HG02678 (cell line): ENCODE data around the gene RELCH.
A peak's percentile ranks its signal among the peaks of the same experiment; 100 is the strongest.

Source experiments
- ATAC-seq: cut with Tn5 transposase; IDR thresholded peaks from one replicate; pipeline ENCODE4 v1.9.1; 2021; ENCODE audit warnings: mild to moderate bottlenecking, moderate library complexity; ENCODE audit not compliant: unreplicated experiment

The RELCH gene

DNA sequence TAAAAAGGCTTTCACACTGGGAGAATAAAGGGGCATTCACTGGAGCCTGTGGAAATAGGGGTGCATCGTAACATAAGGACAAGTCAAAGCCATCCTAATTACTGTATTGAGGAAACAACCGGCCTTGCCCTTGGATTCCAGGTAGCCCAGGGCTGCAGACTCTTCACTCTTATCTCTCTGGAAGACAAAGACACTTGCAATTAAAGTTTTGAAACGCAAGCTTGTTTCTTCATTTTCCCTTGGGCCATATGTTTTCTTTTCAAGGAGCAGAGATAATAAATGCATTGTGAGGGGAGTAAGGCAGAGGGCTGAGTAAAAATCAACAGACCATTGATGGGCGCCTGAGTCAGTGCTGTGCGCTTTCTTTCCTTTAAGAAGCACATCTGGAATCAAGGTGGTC lies 149.6 kb downstream of the RELCH start:
- no peak for ATAC-seq

DNA sequence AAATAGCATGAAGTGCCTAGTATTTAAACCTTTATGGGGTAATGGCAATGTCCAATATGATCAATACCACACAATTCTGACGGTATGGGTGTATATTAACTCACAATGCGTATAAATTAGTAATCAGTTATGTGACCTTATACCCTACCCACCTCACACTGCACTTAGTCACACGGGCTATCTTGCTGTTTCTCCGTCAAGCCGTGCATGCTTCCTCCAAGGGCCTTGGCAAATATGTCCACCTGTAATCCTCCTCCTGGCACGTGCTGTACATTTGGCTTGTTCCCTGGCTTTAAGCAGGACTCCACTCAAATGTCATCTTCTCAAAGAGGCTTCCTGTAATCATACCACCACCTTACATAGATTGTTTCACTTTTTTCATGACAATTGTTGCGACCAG lies 150.3 kb downstream of the RELCH start:
- ATAC-seq = no peak

DNA sequence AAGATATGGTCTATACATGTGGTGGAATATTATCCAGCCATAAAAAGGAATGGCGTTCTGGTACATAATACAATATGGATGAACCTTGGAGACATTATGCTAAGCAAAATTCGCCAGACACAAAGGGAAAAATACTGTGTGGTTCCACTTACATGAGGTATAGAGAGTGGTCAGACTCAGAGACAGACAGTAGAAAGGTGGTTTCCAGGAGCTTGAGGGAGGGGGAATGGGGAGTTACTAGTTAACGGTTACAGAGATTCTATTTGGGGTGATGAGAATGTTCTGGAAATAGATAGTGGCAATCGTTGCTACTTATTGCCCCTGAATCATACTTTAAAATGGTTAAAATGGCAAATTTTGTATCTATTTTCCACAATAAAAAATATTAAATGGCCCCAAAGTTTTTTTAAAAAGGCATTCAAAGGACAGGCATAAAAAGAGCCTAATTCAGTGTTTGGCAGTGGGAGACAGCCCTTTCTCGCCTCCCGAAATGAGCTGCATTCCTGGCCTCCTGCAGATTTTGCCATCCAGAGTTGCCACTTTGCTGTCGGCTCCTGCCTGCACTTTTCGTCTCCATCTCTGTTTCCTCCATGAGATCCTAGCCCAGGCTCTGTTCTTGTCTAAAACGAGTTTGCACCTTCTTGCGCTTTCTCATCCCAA lies 151.5 kb downstream of the RELCH start:
- ATAC-seq = peak; percentile 63

DNA sequence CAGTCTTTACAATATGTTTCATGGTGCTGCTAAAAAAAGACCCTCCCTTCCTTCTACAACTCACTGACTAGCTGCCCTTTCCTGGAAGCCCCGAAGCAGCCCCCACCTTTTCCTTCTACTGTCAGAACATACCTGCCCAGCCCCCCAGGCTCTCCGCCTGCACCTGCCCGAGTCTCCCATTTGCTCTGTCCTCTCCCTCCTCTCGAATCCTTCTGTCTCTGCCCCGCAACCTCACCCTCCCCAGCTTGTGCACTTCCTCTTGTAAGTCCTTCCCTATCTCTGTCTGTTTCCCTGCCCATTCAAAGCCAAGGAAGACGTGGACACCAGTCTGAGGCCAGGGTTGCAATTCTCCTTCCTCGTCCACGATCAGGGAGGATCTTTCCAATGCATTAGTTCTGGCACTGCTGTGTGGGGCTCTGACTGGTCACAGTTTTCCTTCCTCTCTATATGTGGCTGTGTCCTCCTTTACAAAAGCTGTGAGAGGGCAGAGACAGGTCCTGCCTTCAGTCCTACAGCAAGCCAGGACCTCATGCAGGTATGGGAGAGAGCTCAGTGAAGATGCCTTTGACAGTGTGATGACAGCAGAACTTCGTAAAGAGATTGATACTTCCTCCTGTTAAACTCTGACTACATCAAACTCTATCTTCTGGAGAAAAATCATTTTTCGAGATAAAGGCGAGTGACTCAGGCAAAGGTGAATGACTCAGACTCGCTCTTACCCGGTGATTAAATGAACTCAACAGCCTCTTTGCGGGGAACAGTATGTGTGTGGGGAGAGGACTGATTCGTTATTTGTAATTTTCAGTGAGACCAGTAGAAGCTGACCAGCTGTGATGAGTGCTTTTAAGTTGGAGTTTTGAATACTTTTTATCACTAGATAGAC lies 152.3 kb downstream of the RELCH start:
- no peak for ATAC-seq

DNA sequence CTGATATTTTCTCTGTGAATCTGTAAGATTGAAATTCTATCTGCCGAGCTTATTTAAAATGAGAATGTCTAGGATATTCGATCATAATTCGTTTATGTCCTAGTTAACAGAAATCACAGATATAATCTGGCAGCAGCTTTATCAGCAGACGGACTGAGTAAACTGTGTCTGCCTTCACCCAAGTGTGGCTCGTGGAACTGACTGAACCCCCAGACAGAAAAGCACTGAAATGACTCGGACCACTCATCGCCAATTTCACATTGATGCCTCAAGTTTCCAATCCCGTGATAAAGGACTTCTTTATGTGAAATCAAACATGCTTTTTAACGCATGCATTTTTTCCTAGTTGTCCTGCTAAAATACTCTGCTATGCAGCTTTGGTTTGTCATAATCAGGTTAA lies 153.9 kb downstream of the RELCH start:
- no peak for ATAC-seq

DNA sequence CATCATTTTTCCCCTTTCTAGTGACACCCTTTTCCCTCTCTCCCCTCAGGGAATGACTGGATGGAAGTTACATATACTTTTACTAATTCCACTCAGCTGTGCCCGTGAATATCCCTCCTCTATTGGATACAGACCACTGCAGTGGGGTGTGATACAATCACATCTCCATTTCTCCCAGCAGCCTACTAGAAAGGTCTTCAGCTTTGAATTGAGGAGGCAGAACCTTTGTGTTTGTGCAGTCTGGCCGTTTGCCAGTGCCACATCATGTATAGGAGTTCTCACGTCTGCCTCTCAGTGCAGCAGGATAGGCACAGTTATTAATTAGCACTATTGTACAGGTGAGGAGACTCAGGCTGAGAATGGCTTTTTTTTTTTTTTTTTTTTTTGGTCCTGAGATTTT lies 154.4 kb downstream of the RELCH start:
- no peak for ATAC-seq

DNA sequence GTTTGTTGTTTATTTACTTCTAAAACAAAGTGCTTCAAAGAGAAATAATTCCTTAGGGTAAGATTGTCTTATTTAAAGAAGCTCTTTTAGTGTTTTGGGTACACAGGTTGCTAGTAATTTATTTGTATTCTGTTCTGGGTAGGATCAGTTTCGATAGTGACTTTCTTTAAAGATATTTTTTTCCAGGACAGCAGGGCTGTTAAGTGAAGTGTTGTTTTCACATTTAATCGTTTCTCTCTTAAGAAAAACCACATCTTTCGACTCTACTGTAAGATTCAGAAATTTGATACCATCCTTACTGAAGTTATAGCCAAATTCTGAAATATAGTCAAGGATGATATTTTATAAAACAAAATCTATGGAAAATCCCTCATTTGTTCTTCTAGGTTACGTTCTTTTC lies 155.8 kb downstream of the RELCH start:
- ATAC-seq = no peak

DNA sequence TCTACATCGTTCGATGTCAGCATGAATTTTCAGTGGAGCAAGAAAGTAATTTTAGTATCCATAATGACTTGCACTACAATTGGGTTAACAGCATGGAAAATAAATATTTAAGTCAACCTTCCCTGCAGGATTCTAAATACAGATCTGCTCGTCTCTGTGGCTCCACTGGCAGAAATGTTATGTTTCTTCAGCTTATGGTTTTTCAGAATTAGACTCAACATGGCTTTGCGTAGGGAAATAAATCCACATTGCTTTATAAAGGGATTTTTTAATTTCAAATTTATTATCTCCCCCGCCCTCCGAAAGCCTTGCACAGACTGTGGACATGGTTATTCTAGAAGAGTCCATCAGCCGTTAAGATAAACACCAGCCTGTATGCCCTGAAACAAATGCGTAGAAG lies 156.3 kb downstream of the RELCH start:
- no peak for ATAC-seq

DNA sequence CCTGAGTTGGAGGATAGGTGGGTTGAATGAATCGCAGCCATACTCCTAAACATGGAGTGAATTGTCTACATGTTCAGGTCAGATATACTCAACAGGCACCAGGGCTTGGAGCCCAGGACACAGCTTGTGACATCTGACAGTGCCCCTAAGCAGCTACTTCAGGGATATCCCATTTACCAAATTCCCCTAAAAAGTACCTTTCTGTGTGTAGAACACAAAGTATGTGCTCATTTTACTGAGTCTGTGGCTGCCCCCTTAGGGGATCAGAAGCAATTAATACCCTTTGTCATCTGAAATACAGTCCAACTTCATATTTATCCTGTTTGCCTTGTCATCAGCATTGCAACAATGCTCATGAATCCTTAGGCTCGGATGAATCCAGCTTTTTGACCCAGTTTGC lies 158.9 kb downstream of the RELCH start:
- peak; percentile 60 for ATAC-seq

DNA sequence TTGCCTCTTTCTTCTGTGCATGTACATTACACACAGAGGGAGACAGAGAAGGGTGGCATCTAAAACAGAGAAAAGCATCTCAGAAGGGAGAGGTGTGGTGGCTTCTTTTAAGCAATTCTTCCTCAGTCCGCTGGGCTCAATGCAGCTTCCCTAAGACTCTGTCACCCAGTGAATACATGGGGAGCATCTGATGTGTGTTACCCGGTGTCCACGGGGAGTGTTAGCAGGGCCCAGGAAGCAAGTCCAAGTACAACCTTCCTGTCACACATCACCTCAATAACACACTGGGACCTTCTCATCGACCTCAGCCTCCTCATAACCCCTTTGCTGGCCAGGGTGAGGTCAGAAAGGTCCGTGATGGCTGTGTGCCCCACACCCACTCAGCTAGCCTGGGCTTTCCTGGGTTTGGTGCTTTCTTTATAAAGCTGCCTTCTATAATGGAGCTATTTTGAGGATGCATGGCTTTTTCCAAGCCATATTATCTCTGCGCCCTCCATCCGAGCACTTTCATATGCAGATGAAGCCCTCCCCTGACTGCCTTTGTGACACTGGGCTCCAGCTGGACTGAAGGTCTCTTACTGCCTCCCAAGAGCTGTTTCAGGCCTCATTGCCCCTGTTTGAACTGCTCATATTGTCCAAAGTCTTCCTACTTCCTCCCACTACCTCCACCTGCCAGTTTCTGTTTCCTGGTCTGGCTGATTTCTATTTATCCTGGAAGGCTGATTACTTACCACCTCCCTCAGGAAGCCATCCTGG lies 159.5 kb downstream of the RELCH start:
- peak; percentile 22 for ATAC-seq

DNA sequence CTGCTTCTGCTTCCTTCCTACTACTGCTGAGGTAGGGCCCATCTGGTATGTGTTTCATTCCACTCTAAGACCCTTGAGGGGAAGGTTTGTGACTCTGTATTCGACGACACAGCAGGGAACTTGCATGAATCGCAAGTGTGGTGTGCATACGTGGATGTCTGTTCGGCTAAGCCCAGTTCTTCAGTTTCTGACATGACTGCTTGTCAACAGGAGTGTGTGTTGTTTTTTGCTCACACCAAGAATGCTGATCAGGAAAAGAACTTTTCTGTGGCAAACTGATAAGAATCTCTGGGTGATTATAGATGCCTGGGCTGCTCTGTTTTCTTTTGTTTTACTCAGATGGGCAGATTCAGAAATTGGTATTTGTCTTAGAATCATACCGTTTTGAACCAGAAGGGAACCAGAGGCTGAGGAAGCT lies 160.0 kb downstream of the RELCH start:
- no peak for ATAC-seq

DNA sequence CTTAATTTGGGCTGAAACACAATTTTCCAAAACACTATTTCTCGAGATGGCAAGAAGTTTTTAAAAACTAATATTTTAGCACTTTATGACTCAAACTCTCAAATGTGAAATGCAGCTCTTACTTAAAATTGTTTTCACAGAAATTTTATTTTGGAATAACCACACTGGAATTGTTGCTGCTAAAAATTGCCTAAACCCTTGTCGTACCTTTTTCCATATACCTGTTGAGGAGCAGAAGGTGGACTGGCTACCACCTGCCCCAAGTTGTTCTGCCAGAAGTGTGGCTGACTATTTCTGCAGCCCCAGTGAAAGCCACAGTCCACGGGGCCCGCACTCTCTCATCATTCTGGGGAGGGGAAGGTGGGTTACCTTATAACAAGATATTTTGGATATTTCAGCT lies 161.4 kb downstream of the RELCH start:
- ATAC-seq = no peak

DNA sequence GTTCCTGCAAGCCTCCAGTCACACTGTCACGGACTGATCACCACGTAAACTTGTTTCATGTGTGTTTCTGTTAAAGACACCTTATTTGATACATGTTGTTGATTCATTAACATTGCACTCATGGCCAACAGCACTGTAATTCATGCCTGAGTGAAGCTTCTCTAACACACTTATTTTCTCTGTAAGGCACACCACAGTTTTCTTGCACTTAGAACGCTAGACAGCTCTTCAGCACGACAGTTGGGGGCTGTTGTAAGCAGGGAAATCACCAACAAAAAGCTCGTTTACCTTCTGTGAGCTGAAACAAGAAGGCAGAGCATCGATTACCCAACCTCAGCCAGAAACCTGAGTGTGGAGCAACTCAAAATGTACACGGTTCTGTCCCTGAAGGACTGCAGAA lies 166.1 kb downstream of the RELCH start:
- ATAC-seq = no peak

DNA sequence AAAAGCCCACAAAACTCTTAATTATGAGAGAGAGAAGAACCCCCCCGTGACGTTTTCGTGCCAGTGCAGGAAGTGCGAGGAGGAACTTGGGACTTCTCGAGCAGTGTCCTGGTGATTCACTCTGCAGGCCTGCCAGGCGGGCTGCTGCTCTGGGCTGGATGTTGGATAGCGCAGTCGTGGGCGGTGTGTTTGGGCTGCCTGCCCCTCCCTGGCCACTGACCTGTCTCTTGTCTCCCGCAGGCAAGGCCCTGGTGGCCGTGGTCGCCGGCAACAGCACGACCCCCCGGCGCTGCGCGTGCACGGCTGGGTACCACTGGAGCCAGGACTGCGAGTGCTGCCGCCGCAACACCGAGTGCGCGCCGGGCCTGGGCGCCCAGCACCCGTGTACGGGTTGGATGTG lies 167.1 kb downstream of the RELCH start:
- ATAC-seq = no peak

DNA sequence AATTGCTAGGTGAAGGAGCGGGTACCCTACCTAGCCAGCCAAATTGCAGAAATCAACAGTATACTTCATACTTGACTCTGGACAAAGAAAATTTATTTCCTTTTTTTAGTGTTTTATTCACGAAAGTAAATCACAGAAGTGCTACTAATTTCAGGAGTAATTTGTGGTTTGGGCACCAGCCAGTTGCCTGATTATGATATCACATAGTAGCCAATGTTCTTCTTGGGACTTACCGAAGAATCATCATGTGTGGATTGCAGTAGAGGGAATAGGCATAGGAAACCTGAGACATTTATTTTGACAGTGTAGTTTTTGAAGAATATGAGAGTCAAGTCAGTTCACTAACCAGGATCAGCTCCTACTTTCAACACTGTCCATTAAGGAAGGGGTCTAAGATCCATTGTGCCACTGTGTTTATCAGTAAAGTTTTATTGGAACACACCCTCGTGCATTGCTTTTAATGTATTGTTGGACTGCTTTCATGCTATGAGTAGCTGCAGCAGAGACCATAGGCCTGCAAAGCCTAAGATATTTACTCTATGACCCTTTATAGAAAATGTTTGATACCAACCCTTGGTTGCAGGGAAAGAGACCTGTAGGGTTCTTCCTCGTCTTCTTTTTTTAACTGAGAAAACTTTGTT lies 170.1 kb downstream of the RELCH start:
- ATAC-seq = no peak
